HG03064 (cell line): Measurements from ENCODE around the gene AACS.
A peak's percentile ranks its signal among the peaks of the same experiment; 100 is the strongest.

ENCODE experiments used
- ATAC-seq: cut with Tn5 transposase; IDR thresholded peaks from one replicate; pipeline ENCODE4 v1.9.1; 2021; ENCODE audit warnings: low read depth; ENCODE audit not compliant: unreplicated experiment

Gene AACS

DNA sequence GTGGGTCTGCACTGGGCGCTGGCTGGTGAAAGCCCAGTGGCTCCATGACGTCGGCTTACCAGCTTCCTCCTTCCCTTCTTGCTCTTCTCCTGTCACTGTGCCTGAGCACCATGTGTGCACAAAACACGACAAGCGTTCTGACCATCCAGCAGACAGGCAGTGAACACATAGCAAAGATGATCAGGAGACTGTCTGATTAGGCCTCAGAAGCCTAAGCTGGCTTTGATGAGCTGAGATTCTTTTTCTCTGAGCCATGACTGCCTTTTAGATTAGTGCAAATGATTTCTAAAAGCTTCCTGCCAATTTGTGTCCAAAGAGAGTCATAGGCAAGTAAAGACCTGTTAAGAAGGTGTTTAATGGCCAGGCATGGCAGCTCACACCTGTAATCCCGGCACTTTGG lies 83.1 kb downstream of the AACS start:
- no peak for ATAC-seq

DNA sequence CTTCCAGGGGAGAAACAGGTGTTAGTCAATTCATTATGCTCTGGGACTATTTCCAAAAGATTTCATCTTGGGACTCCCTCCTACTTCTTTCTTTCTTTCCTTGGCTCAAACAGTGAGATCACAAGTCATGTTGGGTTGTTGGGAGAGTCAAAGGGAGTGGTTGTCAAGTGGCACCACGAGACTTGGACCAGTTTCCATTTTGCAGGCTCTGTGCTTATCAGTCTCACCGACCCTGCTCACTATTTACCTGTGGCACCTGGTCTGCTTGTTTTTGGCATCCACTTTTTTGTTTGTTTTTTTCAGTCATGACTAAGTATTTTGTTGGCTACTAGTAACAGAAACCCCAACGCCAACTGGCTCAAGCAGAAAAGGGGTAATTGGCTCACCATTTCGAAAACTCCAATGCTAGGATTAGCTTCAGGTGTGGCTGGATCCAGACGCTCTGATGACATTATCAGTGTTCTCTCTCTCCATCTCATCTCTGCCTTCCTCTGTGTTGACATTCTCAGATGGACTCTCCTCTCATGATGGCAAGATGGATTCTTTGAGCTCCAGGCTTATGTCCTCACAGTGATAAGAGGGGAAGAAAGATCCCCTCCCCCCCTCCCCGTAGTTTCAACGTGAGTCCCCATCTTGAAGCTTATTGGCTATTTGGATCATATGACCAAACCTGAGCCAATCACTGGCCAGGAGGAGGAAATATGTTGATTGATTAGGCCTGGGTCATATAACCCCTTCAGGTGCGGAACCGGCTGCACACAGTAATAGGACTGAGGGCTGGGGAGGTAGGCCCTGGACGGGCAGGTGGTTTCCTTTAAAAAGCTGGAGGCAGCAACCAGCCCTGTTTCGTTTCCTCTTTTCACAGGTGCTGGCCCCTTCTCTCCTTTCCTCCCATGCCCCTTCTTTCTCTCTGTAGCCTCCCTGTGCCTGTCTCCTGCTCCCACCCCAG lies 84.2 kb downstream of the AACS start:
- peak; percentile 94 for ATAC-seq

GRCh38 chr12:125151284-125151683 lies 86.0 kb downstream of the AACS start:
- ATAC-seq = no peak

DNA sequence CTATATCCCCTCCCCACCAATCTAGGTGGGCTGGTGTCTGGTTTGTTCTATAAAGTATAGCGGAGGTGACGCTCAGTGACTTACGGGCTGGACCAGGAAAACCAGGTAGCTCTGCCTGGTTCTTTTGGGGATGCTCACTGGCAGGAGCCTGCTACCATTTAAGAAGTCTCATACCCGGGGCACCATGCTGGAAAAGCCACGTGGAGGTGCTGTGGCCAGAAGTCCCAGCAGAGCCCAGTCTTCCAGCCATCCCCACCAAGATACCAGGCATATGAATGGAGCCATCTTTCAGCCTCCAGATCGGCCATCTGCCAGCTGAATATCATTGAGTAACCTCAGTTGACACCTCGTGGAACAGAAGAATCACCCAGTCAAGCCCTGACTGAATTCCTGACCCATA lies 87.2 kb downstream of the AACS start:
- ATAC-seq = no peak

- no peak for ATAC-seq
Observed at GRCh38 chr12:125155366-125155765, 90.1 kb downstream of the AACS start.

- ATAC-seq = no peak
Observed at GRCh38 chr12:125157177-125157576, 91.9 kb downstream of the AACS start.

GRCh38 chr12:125159702-125160101 lies 94.5 kb downstream of the AACS start:
- ATAC-seq = no peak

- ATAC-seq = no peak
Observed at GRCh38 chr12:125160281-125160955, 95.2 kb downstream of the AACS start.

DNA sequence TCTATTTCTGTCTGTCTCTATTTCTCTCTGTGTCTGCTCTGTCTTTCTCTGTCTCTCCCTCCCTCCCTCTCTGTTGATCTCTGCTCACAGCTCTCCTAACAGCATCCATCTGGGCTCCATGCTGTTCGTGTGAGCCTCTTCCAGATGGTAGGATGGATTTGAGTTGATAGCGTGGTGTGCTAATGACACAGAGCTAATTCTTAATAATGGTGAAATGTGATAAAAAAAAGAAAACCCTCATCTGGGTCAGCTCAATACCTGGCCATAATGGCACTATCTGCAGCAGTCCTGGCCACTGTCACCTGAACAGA lies 96.4 kb downstream of the AACS start:
- ATAC-seq = no peak

DNA sequence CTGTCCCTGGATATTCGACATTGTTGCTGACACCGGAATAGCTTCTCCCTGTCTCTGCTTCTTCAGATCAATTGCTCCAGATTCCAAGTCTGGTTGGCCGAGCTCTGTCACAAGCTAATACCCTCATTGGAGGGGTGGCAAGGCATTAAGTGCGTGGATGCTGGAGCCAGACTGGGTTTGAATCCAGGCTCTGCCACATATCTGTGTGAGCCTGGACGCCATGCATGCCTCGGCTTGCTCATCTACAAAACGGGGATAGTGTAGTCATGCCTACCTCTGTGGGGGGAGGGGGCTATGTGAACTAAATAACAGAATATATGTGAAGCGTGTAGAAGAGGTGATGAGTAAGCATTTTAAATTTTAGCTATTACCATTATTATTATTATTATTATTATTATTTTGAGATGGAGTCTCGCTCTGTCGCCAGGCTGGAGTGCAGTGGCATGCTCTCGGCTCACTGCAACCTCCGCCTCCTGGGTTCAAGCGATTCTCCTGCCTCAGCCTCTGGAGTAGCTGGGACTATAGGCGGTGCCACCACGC lies 97.3 kb downstream of the AACS start:
- ATAC-seq = no peak

- ATAC-seq = no peak
Observed at GRCh38 chr12:125163148-125163547, 97.9 kb downstream of the AACS start.

- ATAC-seq = no peak
Observed at GRCh38 chr12:125164541-125164940, 99.3 kb downstream of the AACS start.

DNA sequence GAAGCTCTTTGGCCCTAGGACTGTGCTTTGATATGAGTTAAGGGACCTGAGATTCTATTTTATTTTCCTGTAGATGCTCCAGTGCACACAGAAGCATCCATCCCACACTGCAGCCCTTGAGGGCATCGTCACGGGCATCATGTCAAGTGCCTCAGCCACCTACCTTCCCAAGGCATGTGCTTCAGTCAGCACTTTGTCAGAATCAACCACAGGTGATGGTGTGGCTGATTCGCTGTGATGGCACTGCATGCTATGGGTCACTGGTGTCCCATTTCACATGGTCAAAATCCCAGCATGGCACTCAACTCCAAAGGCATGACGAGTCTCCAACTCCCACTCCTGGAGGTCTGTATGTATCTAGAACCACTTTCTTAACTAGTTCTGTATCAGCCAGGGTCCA lies 100.8 kb downstream of the AACS start:
- ATAC-seq = no peak

DNA sequence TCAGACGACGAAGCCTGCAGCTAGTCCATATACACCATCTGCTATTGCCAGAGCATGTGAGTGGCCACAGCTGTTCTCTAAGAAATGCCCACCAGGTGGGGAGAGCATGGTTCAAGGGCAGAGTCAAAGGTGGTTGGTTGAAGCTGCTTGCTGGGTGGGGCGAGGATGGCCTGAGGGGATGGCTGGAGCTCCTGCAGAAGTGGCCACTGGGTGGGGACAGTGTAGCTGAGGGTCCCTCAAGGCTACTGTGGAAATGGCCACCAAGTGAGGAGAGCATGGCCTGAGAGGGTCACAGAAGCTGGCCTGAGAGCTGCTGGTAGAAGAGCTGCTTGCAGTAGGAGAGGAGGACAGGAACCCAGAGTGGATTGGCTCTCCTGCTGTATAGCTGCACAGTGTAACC lies 102.4 kb downstream of the AACS start:
- ATAC-seq = no peak

DNA sequence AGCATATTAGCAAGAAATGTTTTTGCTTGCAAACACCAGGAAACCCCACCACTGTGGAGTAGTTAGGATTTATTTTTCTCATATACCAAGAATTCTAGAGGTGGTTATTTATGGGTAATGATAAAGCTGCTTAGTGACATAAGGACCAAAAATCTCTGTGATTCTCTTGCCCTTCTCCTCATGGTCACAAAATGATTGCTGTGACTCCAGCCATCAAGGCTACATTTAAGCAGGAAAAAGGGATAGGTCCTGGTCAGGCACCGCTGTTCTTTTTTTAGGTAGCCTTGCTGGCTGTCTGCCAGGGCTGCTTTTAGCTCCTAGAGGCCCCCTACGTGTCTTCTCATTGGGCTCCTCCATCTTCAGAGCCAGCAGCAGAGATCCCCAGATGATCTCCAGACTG lies 104.2 kb downstream of the AACS start:
- no peak for ATAC-seq

DNA sequence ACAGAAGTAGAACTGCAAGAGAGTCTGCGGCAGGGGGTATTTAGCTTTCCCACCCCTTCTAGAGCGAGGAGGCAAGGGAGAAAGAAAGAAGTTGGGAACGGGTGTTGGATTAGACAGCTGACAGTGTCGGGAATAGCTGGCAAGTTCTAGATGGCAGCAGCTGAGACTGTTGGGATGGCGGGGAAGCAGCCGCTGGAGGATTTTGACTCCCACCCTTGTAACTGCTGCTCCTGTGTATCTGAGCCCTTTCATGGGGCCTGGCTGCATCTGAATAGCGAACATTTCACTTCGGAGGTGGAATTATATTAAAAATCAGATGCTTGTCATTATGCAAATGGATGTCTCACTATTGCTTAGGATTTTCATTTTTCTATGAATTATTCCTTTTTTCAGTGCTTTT lies 104.6 kb downstream of the AACS start:
- ATAC-seq = no peak

- ATAC-seq = no peak
Observed at GRCh38 chr12:125171267-125171666, 106.0 kb downstream of the AACS start.

DNA sequence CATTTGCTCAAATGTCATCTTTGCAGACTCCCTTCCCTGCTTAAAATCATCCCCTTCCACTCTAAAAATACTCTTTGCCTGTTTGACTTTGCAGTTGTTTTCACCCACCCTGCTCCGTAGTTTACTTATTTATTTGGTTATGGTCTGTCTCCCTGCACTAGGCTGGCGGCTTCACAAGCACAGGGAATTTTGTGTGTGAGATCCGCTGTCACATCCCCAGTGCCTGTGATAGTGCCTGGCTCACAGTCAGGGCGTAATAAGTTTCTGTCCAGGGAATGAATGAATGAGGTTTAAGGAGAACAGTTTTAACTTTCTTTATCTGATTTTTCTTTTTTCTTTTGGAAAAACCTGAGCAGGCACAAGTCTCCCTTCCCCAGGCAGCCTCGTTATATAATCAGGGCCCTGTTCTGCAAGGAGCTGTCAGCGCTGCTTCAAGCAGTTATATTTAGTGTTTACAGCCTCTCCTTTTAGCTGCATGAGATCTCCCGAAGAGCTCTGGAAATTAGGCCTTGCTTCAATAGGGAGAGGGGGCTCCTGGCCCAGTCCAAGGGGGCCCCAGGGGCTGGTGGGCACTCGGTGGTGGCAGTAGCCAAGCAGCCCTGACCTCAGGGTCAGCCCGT lies 107.1 kb downstream of the AACS start:
- ATAC-seq = no peak

- ATAC-seq = no peak
Observed at GRCh38 chr12:125175576-125175975, 110.3 kb downstream of the AACS start.

GRCh38 chr12:125178222-125178621 lies 113.0 kb downstream of the AACS start:
- ATAC-seq = no peak

GRCh38 chr12:125180144-125180543 lies 114.9 kb downstream of the AACS start:
- no peak for ATAC-seq
